Measurements from ENCODE around the gene SRRM1. TPM values are rescaled to one million over a fixed set of nuclear protein-coding genes. Genes with fewer than 3 reads are reported as not detected.

Gene SRRM1
- total RNA-seq, 1 donor: 50.7 TPM

DNA sequence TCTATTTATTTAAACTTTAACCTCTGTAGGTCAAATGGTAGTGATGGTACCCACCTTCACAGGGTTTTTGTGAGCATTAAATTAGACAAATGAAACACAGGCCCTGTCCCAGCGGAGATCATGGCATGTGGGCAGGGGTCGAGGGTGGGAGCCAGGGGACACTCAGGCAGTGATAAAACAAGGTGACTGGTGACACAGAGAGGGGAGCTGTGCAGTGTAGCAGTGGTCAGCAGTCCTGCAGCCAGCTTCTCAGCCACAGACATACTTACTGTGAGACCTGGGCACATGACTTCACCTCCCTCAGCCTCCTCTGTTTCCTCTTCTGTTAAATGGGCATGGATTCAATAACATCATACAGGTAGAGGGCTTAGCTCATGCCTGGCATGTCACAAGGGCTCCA lies 44.9 kb downstream of the SRRM1 start:
- no peaks in the 10 kb centered on the region for H4K20me1 ChIP-seq (ENCODE audit: insufficient read depth, low read length)
- peak overlapping the region; percentile 24 for H3K4me2 ChIP-seq (ENCODE audit: insufficient read depth, low read length)
- peaks cover 20% of the 10 kb centered on the region for H3K4me1 ChIP-seq (ENCODE audit: insufficient read depth, low read length)
- no peaks in the 10 kb centered on the region for H3K9me3 ChIP-seq (ENCODE audit: low read depth, low read length)
- no peaks in the 10 kb centered on the region for H3K36me3 ChIP-seq (ENCODE audit: insufficient read depth, low read length)
- no peak for DNase-seq (ENCODE audit: insufficient read length, low spot score, missing footprints)
- H3K27me3 ChIP-seq (ENCODE audit: insufficient read depth, low read length): no peaks in the 10 kb centered on the region
- TF ChIP-seq, protein P1, sequence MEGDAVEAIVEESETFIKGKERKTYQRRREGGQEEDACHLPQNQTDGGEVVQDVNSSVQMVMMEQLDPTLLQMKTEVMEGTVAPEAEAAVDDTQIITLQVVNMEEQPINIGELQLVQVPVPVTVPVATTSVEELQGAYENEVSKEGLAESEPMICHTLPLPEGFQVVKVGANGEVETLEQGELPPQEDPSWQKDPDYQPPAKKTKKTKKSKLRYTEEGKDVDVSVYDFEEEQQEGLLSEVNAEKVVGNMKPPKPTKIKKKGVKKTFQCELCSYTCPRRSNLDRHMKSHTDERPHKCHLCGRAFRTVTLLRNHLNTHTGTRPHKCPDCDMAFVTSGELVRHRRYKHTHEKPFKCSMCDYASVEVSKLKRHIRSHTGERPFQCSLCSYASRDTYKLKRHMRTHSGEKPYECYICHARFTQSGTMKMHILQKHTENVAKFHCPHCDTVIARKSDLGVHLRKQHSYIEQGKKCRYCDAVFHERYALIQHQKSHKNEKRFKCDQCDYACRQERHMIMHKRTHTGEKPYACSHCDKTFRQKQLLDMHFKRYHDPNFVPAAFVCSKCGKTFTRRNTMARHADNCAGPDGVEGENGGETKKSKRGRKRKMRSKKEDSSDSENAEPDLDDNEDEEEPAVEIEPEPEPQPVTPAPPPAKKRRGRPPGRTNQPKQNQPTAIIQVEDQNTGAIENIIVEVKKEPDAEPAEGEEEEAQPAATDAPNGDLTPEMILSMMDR (IDR thresholded peaks at IDR 0.05; ENCODE audit: extremely low read depth, low read depth, low read length): no peak
- H3K4me3 ChIP-seq (ENCODE audit: insufficient read depth, low read length): no peak overlapping the region
- no peak overlapping the region for H3K27ac ChIP-seq (ENCODE audit: low read depth, low read length)
- peak overlapping the region; percentile 16 for H2AFZ ChIP-seq (ENCODE audit: low read length)
- H3K79me2 ChIP-seq (ENCODE audit: insufficient read depth, low read length): peaks cover 15% of the 10 kb centered on the region

DNA sequence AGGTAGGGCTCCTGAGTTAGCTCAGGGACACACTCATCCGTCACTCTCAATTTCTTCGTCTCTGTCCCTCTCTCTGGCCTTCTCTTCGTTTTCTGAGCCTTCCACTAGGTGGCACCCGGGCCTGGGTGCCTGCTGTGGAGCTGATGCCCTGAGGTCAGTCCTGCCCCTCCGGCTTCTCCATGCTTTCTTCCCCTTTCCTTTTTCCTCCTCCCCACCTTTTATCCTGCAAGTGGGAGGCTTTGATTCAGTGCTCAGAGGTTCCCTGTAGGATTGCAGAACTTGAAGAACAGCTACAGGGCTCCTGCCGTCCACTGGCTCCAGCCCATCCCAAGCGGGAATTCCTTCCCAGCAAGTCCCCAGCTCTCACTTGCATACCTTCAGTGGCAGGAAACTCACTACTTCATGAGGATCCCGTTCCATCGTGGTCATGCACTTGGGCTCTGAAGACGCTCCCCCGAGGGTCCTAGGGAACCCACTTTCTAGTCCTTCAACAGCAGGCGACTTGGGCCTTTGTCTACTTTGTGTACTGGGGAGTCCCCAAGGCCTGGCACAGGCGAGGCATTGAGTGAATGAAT lies 45.6 kb downstream of the SRRM1 start:
- no peaks in the 10 kb centered on the region for H3K9me3 ChIP-seq (ENCODE audit: low read depth, low read length)
- TF ChIP-seq, protein P1 (IDR thresholded peaks at IDR 0.05; ENCODE audit: extremely low read depth, low read depth, low read length): peak; percentile 93
- H3K4me1 ChIP-seq (ENCODE audit: insufficient read depth, low read length): peaks cover 13% of the 10 kb centered on the region
- no peaks in the 10 kb centered on the region for H4K20me1 ChIP-seq (ENCODE audit: insufficient read depth, low read length)
- no peak overlapping the region for H3K4me3 ChIP-seq (ENCODE audit: insufficient read depth, low read length)
- peak overlapping the region; percentile 16 for H2AFZ ChIP-seq (ENCODE audit: low read length)
- H3K79me2 ChIP-seq (ENCODE audit: insufficient read depth, low read length): peaks cover 15% of the 10 kb centered on the region
- H3K27me3 ChIP-seq (ENCODE audit: insufficient read depth, low read length): no peaks in the 10 kb centered on the region
- DNase-seq (ENCODE audit: insufficient read length, low spot score, missing footprints): peak; percentile 91
- H3K36me3 ChIP-seq (ENCODE audit: insufficient read depth, low read length): no peaks in the 10 kb centered on the region
- H3K27ac ChIP-seq (ENCODE audit: low read depth, low read length): no peak overlapping the region
- H3K4me2 ChIP-seq (ENCODE audit: insufficient read depth, low read length): peak overlapping the region; percentile 24

DNA sequence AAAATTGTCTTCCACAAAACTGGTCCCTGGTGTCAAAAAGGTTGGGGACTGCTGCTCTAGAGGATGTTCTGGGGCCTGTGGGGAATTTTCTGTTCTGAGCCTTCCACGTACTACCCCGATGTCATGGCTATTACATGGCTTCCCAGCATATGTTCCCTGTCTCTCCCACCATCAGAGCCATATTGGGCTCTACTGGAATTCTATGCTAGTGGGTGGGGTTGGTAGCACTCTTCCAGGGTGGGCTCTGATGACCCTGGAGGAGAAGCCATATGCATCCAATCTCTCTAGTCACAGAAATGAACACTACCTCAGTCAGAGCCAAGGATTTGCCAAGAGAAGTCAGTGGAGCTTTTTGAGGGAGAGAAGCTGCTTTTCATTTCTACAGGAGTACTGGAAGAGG lies 47.9 kb downstream of the SRRM1 start:
- Histone ChIP-seq H3K36me3 (ENCODE audit: insufficient read depth, low read length) (no peaks in the 10 kb centered on the region), H3K4me2 (ENCODE audit: insufficient read depth, low read length) (no peak overlapping the region), H3K27ac (ENCODE audit: low read depth, low read length) (no peak overlapping the region), H3K27me3 (ENCODE audit: insufficient read depth, low read length) (no peaks in the 10 kb centered on the region), H2AFZ (ENCODE audit: low read length) (no peak overlapping the region), H3K79me2 (ENCODE audit: insufficient read depth, low read length) (peaks cover 15% of the 10 kb centered on the region), H3K9me3 (ENCODE audit: low read depth, low read length) (no peaks in the 10 kb centered on the region), H3K4me3 (ENCODE audit: insufficient read depth, low read length) (no peak overlapping the region), H4K20me1 (ENCODE audit: insufficient read depth, low read length) (no peaks in the 10 kb centered on the region), H3K4me1 (ENCODE audit: insufficient read depth, low read length) (peaks cover 17% of the 10 kb centered on the region)
- TF ChIP-seq, protein P1 (IDR thresholded peaks at IDR 0.05; ENCODE audit: extremely low read depth, low read depth, low read length): no peak
- no peak for DNase-seq (ENCODE audit: insufficient read length, low spot score, missing footprints)

DNA sequence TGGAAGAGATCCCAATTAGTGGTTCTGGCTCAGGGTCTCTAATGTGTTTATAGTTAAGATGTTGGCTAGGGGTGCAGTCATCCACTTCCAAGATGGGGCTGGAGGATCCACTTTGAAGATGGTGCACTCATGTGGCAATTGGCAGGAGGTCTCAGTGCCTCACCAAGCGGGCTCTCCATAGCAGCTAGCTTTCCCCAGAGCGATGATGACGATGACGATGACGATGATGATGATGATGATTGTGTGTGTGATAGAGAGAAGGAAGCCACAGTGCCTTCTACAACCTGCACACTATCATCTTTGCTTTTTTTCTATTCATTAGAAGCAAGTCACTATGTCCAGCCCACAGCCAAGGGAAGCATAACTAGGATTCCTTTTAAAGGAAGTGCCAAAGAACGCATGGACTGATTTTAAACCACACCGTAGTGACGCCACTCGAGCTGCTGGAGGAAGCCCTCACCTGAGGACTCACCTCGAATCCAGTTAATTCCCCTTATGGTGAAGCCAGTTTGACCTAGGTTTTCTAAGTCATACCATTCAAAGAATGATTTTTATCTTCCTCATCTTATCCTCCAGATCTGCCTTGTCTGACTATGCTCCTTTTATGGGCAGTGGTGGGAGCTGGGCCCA lies 49.4 kb downstream of the SRRM1 start:
- no peak for DNase-seq (ENCODE audit: insufficient read length, low spot score, missing footprints)
- no peaks in the 10 kb centered on the region for H3K9me3 ChIP-seq (ENCODE audit: low read depth, low read length)
- no peak overlapping the region for H3K4me3 ChIP-seq (ENCODE audit: insufficient read depth, low read length)
- H3K4me1 ChIP-seq (ENCODE audit: insufficient read depth, low read length): peaks cover 17% of the 10 kb centered on the region
- H2AFZ ChIP-seq (ENCODE audit: low read length): no peak overlapping the region
- TF ChIP-seq, protein P1 (IDR thresholded peaks at IDR 0.05; ENCODE audit: extremely low read depth, low read depth, low read length): no peak
- no peaks in the 10 kb centered on the region for H3K27me3 ChIP-seq (ENCODE audit: insufficient read depth, low read length)
- no peaks in the 10 kb centered on the region for H4K20me1 ChIP-seq (ENCODE audit: insufficient read depth, low read length)
- no peak overlapping the region for H3K4me2 ChIP-seq (ENCODE audit: insufficient read depth, low read length)
- H3K79me2 ChIP-seq (ENCODE audit: insufficient read depth, low read length): peaks cover 15% of the 10 kb centered on the region
- H3K27ac ChIP-seq (ENCODE audit: low read depth, low read length): no peak overlapping the region
- no peaks in the 10 kb centered on the region for H3K36me3 ChIP-seq (ENCODE audit: insufficient read depth, low read length)

All from osteoblast (primary cell).